Liver (tissue), 9 donors: Measurements from ENCODE around the gene BAG5. TPM values are rescaled to one million over a fixed set of nuclear protein-coding genes. Genes with fewer than 3 reads are reported as not detected.
A peak's percentile ranks its signal among the peaks of the same experiment; 100 is the strongest.

ENCODE experiments used
- DNase-seq: peaks from one replicate; pipeline ENCODE4 v3.0.0-alpha.2; 2017; ENCODE audit warnings: low spot score
- H3K27ac ChIP-seq, 2 donors: one replicate each; pipeline ENCODE4 v1.7.0; 2013; ENCODE audit warnings: inconsistent platforms in 2 of 2, low read length in 2 of 2, control low read depth in 1 of 2, low read depth in 1 of 2, mild to moderate bottlenecking in 1 of 2
- H3K27me3 ChIP-seq, 4 donors: one replicate each; pipeline versions ENCODE4 v1.6.1 to v1.7.0; 2013; ENCODE audit warnings: low read length in 3 of 4, inconsistent platforms in 1 of 4, mild to moderate bottlenecking in 1 of 4, moderate library complexity in 1 of 4; ENCODE audit not compliant: control insufficient read depth in 4 of 4, insufficient read depth in 4 of 4
- H3K36me3 ChIP-seq, 4 donors: one replicate each; pipeline versions ENCODE4 v1.6.1 to v1.7.0; 2013; ENCODE audit warnings: low read length in 3 of 4, mild to moderate bottlenecking in 3 of 4, low read depth in 1 of 4, moderate library complexity in 1 of 4; ENCODE audit not compliant: control insufficient read depth in 4 of 4, insufficient read depth in 3 of 4
- H3K4me1 ChIP-seq, 4 donors: one replicate each; pipeline versions ENCODE4 v1.6.1 to v1.7.0; 2013; ENCODE audit warnings: low read length in 3 of 4, mild to moderate bottlenecking in 3 of 4, moderate library complexity in 1 of 4; ENCODE audit not compliant: control insufficient read depth in 4 of 4, insufficient read depth in 4 of 4
- H3K4me3 ChIP-seq, 3 donors: one replicate each; pipeline versions ENCODE4 v1.6.1 to v1.7.0; 2013; ENCODE audit warnings: low read length in 3 of 3, control low read depth in 1 of 3, low read depth in 1 of 3, mild to moderate bottlenecking in 1 of 3
- H3K9ac ChIP-seq, 2 donors: one replicate each; pipeline ENCODE4 v1.7.0; 2013; ENCODE audit warnings: low read length in 2 of 2, mild to moderate bottlenecking in 2 of 2, moderate library complexity in 2 of 2, control low read depth in 1 of 2, low read depth in 1 of 2
- H3K9me3 ChIP-seq, 4 donors: one replicate each; pipeline versions ENCODE4 v1.6.1 to v1.7.0; 2013; ENCODE audit warnings: low read length in 3 of 4; ENCODE audit not compliant: control insufficient read depth in 4 of 4
- EGR1 ChIP-seq, 2 donors: IDR thresholded peaks; 2 replicates each; pipeline ENCODE4 v1.6.1; 2016 to 2018; ENCODE audit warnings: antibody characterized with exemption in 2 of 2, low read depth in 2 of 2
- FOXA1 ChIP-seq: IDR thresholded peaks from 2 replicates; pipeline ENCODE4 v1.6.1; 2016; ENCODE audit warnings: antibody characterized with exemption
- FOXA2 ChIP-seq: IDR thresholded peaks from 2 replicates; pipeline ENCODE4 v1.6.1; 2016; ENCODE audit warnings: antibody characterized with exemption
- GABPA ChIP-seq, 2 donors: IDR thresholded peaks in 1 of 2; conservative IDR thresholded peaks in 1 of 2; 2 replicates each; pipeline ENCODE4 v1.6.1; 2016; ENCODE audit warnings: antibody characterized with exemption in 2 of 2, mild to moderate bottlenecking in 1 of 2, moderate library complexity in 1 of 2
- HNF4A ChIP-seq, 2 donors: conservative IDR thresholded peaks; 2 replicates each; pipeline ENCODE4 v1.6.1; 2016; ENCODE audit warnings: antibody characterized with exemption in 2 of 2, mild to moderate bottlenecking in 2 of 2
- HNF4G ChIP-seq: IDR thresholded peaks from 2 replicates; pipeline ENCODE4 v1.6.1; 2016; ENCODE audit warnings: antibody characterized with exemption
- JUND ChIP-seq, 2 donors: IDR thresholded peaks; 2 replicates each; pipeline ENCODE4 v1.6.1; 2016; ENCODE audit warnings: antibody characterized with exemption in 2 of 2
- RXRA ChIP-seq, 2 donors: IDR thresholded peaks; 2 replicates each; pipeline ENCODE4 v1.6.1; 2017 to 2018; ENCODE audit warnings: antibody characterized with exemption in 2 of 2, mild to moderate bottlenecking in 1 of 2
- SP1 ChIP-seq: IDR thresholded peaks from 2 replicates; pipeline ENCODE4 v1.6.1; 2018; ENCODE audit warnings: antibody characterized with exemption, mild to moderate bottlenecking
- TAF1 ChIP-seq: conservative IDR thresholded peaks from 2 replicates; pipeline ENCODE4 v1.6.1; 2016; ENCODE audit warnings: antibody characterized with exemption, mild to moderate bottlenecking
- YY1 ChIP-seq: IDR thresholded peaks from 2 replicates; pipeline ENCODE4 v1.6.1; 2016; ENCODE audit warnings: antibody characterized with exemption, mild to moderate bottlenecking
- WGBS: extraction: QIAGEN DNeasy Blood & Tissue Kit; methylation state at CpG from one replicate; pipeline ENCODE4 v1.1.7; 2013; 5-methylcytosine and 5-hydroxymethylcytosine counted together
- polyA plus RNA-seq, 2 donors: library from polyadenylated mRNA; stranded (reverse) in 1 of 2; unstranded in 1 of 2; fragments of 200-250 nt in 1 of 2; fragments of >200 nt in 1 of 2; fragmentation: Nextera tagmentation in 1 of 2; extraction: Ambion mirVana in 1 of 2; gene quantifications; one replicate each; pipeline versions ENCODE4 v1.2.1 to v1.2.3, GENCODE V29; 2013 to 2015
- total RNA-seq, 2 donors: library from RNA; depleted of rRNA; stranded (reverse); fragments of >200 nt; gene quantifications; one replicate each; pipeline ENCODE4 v1.2.3, GENCODE V29; 2014
- TF ChIP-seq, protein P1 (sequence below): IDR thresholded peaks from 2 replicates; pipeline ENCODE4 v1.6.1; 2016; ENCODE audit warnings: antibody characterized with exemption, mild to moderate bottlenecking
- TF ChIP-seq, protein P2 (sequence below): fragments of 150-350 bp; IDR thresholded peaks from 2 replicates; pipeline ENCODE4 v1.5.1; 2017; ENCODE audit warnings: improper control_type of control experiment, low read depth, low read length; ENCODE audit not compliant: missing input control
- TF ChIP-seq, protein P3 (sequence below): IDR thresholded peaks from 2 replicates; pipeline ENCODE4 v1.6.1; 2016; ENCODE audit warnings: antibody characterized with exemption
- TF ChIP-seq, protein P4 (sequence below): IDR thresholded peaks from 2 replicates; pipeline ENCODE4 v1.6.1; 2016; ENCODE audit warnings: antibody characterized with exemption
- donor health status: healthy.
- donor health status: healthy.
- donor health status: healthy.
- donor health status: healthy.
- donor health status: healthy.

The BAG5 gene
- total and polyA plus RNA-seq, 4 donors = 5.4 to 12.5 (median 8.8) TPM

DNA sequence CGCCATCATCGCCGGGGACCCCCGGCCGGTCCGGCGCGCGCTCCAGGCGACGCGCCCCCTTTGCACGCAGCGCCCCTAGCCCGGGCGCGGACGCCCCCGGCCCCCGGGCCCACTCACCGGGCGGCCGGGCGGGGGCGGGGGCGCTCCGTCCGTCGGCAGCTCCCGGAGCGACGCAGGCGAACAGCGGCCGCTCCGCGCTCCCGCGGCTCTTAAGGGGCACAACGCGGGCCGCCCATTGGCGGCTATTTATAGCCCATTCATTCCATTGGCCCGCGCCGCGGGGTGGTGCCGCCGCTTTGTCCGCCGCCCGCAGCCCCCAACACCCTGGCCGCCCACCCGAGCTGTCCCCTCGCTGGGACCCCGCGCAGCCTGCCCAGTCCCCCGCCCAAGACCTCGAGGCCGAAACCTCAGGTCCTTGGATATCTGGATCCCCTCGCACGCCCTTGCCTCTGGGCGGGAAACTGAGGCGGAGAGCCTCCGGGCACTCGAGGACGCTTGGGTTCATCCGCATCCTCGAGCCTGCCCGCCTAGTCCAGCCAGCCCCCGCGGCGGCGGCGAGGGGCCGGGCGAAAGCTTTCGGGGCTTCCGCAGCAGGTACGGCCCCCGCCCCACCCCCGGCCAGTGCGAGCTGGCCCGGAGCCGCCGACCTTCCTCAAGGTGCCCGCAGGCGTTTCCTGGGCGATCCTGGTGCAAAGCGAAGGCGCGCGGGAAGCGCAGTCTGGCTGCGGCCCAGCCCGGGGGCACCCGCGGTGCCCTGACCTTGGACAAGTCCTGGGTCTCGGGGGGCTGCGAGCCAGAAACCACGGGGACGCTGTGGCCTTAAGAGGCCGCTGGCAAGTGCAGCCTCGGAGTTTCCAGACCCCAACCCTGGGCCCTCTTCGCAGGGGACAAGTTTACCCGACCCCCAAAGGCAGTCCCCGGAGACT, 39.5 kb downstream of the BAG5 start, which contains the start of gene CKB:
Gene CKB, minus strand, starts transcription at position 182 of the 926 bp plus-strand sequence. CDS start 337 bp downstream, outside the sequence.
- Histone ChIP-seq H3K27ac (peak within 1 kb of the TSS in 1 of 2 donors; percentile 12), H3K4me3 (peak within 1 kb of the TSS in 1 of 3 donors; percentile 51), H3K36me3 (no peaks in the 10 kb centered on the region), H3K4me1 (peaks cover 21 to 74% (median 33%) of the 10 kb centered on the region in 4 donors), H3K9ac (no peak within 1 kb of the TSS), H3K27me3 (no peaks in the 10 kb centered on the region), H3K9me3 (no peaks in the 10 kb centered on the region)
- 8% methylated on average over 107 of the region's 107 CpGs for WGBS
- no peak for DNase-seq
- no peak for TF ChIP-seq RXRA (IDR thresholded peaks at IDR 0.05)
- no peak for TF ChIP-seq HNF4G
- TF ChIP-seq FOXA2 = no peak
- no peak for TF ChIP-seq YY1
- no peak for TF ChIP-seq GABPA (IDR thresholded peaks at IDR 0.05 in 1 of 2, conservative IDR thresholded peaks at IDR 0.05 in 1 of 2)
- no peak for TF ChIP-seq HNF4A (conservative IDR thresholded peaks at IDR 0.05)
- TF ChIP-seq FOXA1 = no peak
- TF ChIP-seq, protein P1, sequence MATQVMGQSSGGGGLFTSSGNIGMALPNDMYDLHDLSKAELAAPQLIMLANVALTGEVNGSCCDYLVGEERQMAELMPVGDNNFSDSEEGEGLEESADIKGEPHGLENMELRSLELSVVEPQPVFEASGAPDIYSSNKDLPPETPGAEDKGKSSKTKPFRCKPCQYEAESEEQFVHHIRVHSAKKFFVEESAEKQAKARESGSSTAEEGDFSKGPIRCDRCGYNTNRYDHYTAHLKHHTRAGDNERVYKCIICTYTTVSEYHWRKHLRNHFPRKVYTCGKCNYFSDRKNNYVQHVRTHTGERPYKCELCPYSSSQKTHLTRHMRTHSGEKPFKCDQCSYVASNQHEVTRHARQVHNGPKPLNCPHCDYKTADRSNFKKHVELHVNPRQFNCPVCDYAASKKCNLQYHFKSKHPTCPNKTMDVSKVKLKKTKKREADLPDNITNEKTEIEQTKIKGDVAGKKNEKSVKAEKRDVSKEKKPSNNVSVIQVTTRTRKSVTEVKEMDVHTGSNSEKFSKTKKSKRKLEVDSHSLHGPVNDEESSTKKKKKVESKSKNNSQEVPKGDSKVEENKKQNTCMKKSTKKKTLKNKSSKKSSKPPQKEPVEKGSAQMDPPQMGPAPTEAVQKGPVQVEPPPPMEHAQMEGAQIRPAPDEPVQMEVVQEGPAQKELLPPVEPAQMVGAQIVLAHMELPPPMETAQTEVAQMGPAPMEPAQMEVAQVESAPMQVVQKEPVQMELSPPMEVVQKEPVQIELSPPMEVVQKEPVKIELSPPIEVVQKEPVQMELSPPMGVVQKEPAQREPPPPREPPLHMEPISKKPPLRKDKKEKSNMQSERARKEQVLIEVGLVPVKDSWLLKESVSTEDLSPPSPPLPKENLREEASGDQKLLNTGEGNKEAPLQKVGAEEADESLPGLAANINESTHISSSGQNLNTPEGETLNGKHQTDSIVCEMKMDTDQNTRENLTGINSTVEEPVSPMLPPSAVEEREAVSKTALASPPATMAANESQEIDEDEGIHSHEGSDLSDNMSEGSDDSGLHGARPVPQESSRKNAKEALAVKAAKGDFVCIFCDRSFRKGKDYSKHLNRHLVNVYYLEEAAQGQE = no peak

- 4% methylated on average over 74 of the region's 74 CpGs for WGBS
- H3K4me1 ChIP-seq = peaks cover 20 to 66% (median 32%) of the 10 kb centered on the region in 4 donors
Observed at GRCh38 chr14:103521951-103522563, 40.4 kb downstream of the BAG5 start.

More at GRCh38 chr14:103521951-103522563, 40.4 kb downstream of the BAG5 start:
- DNase-seq = no peak
- Histone ChIP-seq H3K27ac (peak overlapping the region in 1 of 2 donors; percentile 12), H3K27me3 (no peaks in the 10 kb centered on the region), H3K36me3 (no peaks in the 10 kb centered on the region), H3K9me3 (no peaks in the 10 kb centered on the region), H3K9ac (no peak overlapping the region), H3K4me3 (peak overlapping the region in 1 of 3 donors; percentile 51)
- TF ChIP-seq, protein P2, sequence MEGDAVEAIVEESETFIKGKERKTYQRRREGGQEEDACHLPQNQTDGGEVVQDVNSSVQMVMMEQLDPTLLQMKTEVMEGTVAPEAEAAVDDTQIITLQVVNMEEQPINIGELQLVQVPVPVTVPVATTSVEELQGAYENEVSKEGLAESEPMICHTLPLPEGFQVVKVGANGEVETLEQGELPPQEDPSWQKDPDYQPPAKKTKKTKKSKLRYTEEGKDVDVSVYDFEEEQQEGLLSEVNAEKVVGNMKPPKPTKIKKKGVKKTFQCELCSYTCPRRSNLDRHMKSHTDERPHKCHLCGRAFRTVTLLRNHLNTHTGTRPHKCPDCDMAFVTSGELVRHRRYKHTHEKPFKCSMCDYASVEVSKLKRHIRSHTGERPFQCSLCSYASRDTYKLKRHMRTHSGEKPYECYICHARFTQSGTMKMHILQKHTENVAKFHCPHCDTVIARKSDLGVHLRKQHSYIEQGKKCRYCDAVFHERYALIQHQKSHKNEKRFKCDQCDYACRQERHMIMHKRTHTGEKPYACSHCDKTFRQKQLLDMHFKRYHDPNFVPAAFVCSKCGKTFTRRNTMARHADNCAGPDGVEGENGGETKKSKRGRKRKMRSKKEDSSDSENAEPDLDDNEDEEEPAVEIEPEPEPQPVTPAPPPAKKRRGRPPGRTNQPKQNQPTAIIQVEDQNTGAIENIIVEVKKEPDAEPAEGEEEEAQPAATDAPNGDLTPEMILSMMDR = no peak
- no peak for TF ChIP-seq GABPA (IDR thresholded peaks at IDR 0.05 in 1 of 2, conservative IDR thresholded peaks at IDR 0.05 in 1 of 2)
- TF ChIP-seq, protein P3, sequence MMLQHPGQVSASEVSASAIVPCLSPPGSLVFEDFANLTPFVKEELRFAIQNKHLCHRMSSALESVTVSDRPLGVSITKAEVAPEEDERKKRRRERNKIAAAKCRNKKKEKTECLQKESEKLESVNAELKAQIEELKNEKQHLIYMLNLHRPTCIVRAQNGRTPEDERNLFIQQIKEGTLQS = no peak
- TF ChIP-seq JUND (IDR thresholded peaks at IDR 0.05) = no peak
- TF ChIP-seq FOXA1 = no peak
- TF ChIP-seq RXRA (IDR thresholded peaks at IDR 0.05) = no peak
- TF ChIP-seq, protein P4, sequence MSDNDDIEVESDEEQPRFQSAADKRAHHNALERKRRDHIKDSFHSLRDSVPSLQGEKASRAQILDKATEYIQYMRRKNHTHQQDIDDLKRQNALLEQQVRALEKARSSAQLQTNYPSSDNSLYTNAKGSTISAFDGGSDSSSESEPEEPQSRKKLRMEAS = no peak
- no peak for TF ChIP-seq HNF4G
- TF ChIP-seq YY1 = no peak
- TF ChIP-seq, protein P1 = no peak
- TF ChIP-seq HNF4A (conservative IDR thresholded peaks at IDR 0.05) = no peak
- no peak for TF ChIP-seq FOXA2
- no peak for TF ChIP-seq TAF1
- TF ChIP-seq SP1 = no peak
- TF ChIP-seq EGR1 (IDR thresholded peaks at IDR 0.05; ENCODE audit: low read depth in 2 of 2) = no peak
